ENCODE results near the gene IGF1R. TPM values are rescaled to one million over a fixed set of nuclear protein-coding genes. Genes with fewer than 3 reads are reported as not detected.

The IGF1R gene
- total and polyA plus RNA-seq, 2 experiments from 2014 or later: 10.8 to 42.9 TPM

GRCh38 chr15:98678484-98678883, 30.1 kb downstream of the IGF1R start:
- Histone ChIP-seq H3K27ac (no peak overlapping the region), H3K27me3 (no peaks in the 10 kb centered on the region), H3K4me2 (no peak overlapping the region), H3K4me1 (ENCODE audit: insufficient read depth) (peaks cover 26% of the 10 kb centered on the region), H3K79me2 (peaks cover 98% of the 10 kb centered on the region), H3K9me3 (ENCODE audit: low read depth) (no peaks in the 10 kb centered on the region), H2AFZ (no peak overlapping the region), H3K4me3 (no peak overlapping the region), H3K9me2 (replicated peaks; ENCODE audit: insufficient read depth) (no peaks in the 10 kb centered on the region), H4K20me1 (ENCODE audit: insufficient read depth, poor library complexity, severe bottlenecking) (peaks cover 26% of the 10 kb centered on the region), H3K36me3 (replicated peaks; ENCODE audit: insufficient read depth, low read depth) (no peaks in the 10 kb centered on the region)
- DNase-seq (ENCODE audit: low spot score): no peak
- 98% methylated on average over 7 of the region's 7 CpGs for WGBS (ENCODE audit: low lambda C conversion rate, missing lambda C conversion rate)
- TF ChIP-seq CTCF (IDR thresholded peaks at IDR 0.05; ENCODE audit: poor library complexity) (no peak), EZH2phosphoT487 (IDR thresholded peaks at IDR 0.05; ENCODE audit: low read depth, severe bottlenecking, unreplicated experiment) (no peak), EZH2 (IDR thresholded peaks at IDR 0.05; ENCODE audit: borderline replicate concordance) (no peak)

- Histone ChIP-seq H3K9me3 (ENCODE audit: low read depth) (no peaks in the 10 kb centered on the region), H3K4me2 (no peak overlapping the region), H3K9me2 (replicated peaks; ENCODE audit: insufficient read depth) (no peaks in the 10 kb centered on the region), H3K79me2 (peaks cover 96% of the 10 kb centered on the region), H4K20me1 (ENCODE audit: insufficient read depth, poor library complexity, severe bottlenecking) (peaks cover 46% of the 10 kb centered on the region), H3K27me3 (no peaks in the 10 kb centered on the region), H3K36me3 (replicated peaks; ENCODE audit: insufficient read depth, low read depth) (no peaks in the 10 kb centered on the region), H3K27ac (no peak overlapping the region), H2AFZ (no peak overlapping the region), H3K4me3 (no peak overlapping the region), H3K4me1 (ENCODE audit: insufficient read depth) (peaks cover 33% of the 10 kb centered on the region)
- no peak for DNase-seq (ENCODE audit: low spot score)
- WGBS (ENCODE audit: low lambda C conversion rate, missing lambda C conversion rate): 93% methylated on average over 7 of the region's 7 CpGs
- TF ChIP-seq EZH2 (IDR thresholded peaks at IDR 0.05; ENCODE audit: borderline replicate concordance) (no peak), EZH2phosphoT487 (IDR thresholded peaks at IDR 0.05; ENCODE audit: low read depth, severe bottlenecking, unreplicated experiment) (no peak), CTCF (IDR thresholded peaks at IDR 0.05; ENCODE audit: poor library complexity) (no peak)
Measured at GRCh38 chr15:98681061-98681460, 32.7 kb downstream of the IGF1R start.

DNA sequence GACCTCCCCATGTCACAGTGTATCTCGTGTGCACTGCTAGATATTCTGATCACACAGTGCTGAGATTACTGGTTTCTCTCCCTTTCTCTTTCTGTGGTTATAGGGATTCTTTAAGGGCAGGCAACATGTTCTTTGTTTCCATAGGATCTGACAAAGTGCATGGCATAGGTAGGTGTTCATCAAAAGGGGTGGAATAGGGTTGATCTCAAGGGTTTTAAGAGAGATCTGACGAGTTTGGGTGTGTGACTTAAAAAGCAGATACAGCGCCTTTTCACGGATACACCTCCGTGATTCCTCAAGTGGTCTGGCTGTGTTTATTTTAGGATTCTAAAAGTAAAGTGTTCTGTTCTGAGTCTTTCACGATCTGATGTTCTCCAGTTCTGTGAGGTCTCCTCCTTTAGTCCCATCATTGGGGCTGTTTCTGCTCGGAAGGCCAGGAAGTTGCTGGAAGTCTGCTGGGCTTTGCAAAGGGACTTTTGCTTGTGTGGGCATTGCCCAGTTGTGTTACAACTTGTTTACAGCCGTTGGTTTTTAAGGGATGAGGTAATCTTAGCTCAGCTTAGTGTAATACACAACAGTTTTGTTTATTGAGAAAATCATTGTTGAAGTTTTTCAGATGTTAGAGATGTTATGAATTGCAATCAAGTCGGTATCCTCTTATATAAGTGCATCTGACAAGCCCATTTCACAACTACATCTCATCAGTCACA, 34.8 kb downstream of the IGF1R start:
- Histone ChIP-seq H3K9me2 (replicated peaks; ENCODE audit: insufficient read depth) (no peaks in the 10 kb centered on the region), H3K79me2 (peaks cover 96% of the 10 kb centered on the region), H3K4me3 (no peak overlapping the region), H3K4me1 (ENCODE audit: insufficient read depth) (peaks cover 25% of the 10 kb centered on the region), H2AFZ (no peak overlapping the region), H3K27ac (peak overlapping the region; percentile 54), H3K4me2 (peak overlapping the region; percentile 23), H4K20me1 (ENCODE audit: insufficient read depth, poor library complexity, severe bottlenecking) (peaks cover 55% of the 10 kb centered on the region), H3K36me3 (replicated peaks; ENCODE audit: insufficient read depth, low read depth) (no peaks in the 10 kb centered on the region), H3K27me3 (no peaks in the 10 kb centered on the region), H3K9me3 (ENCODE audit: low read depth) (no peaks in the 10 kb centered on the region)
- TF ChIP-seq EZH2phosphoT487 (IDR thresholded peaks at IDR 0.05; ENCODE audit: low read depth, severe bottlenecking, unreplicated experiment) (no peak), CTCF (IDR thresholded peaks at IDR 0.05; ENCODE audit: poor library complexity) (no peak), EZH2 (IDR thresholded peaks at IDR 0.05; ENCODE audit: borderline replicate concordance) (no peak)
- DNase-seq (ENCODE audit: low spot score): no peak
- WGBS (ENCODE audit: low lambda C conversion rate, missing lambda C conversion rate): 48% methylated on average over 9 of the region's 9 CpGs
